Hindlimb muscle (tissue), 1 donor: ENCODE results near the gene CARD19. TPM values are rescaled to one million over a fixed set of nuclear protein-coding genes. Genes with fewer than 3 reads are reported as not detected.
A peak's percentile ranks its signal among the peaks of the same experiment; 100 is the strongest.
"Not testable (repeated sequence)": the region's sequence is repeated elsewhere in the genome, so short reads cannot be mapped to it uniquely, and the experiment has no call there.

Experiments used
- DNase-seq: peaks from one replicate; pipeline ENCODE4 v3.0.0-alpha.2; 2013
- polyA plus RNA-seq: library from polyadenylated mRNA; unstranded; fragments of 120-200 nt; gene quantifications from one replicate; pipeline ENCODE4 v1.2.1, GENCODE V29; 2013; ENCODE audit not compliant: insufficient read length

Gene CARD19
- polyA plus RNA-seq, 1 donor, result 39.7 TPM

GRCh38 chr9:93089024-93089423 is 7.0 kb upstream of the CARD19 start:
- DNase-seq, result no peak

GRCh38 chr9:93089481-93089991 is 6.5 kb upstream of the CARD19 start:
- no peak for DNase-seq

GRCh38 chr9:93090091-93090655 is 5.8 kb upstream of the CARD19 start:
- DNase-seq, result no peak

- DNase-seq, result no peak
Measured at GRCh38 chr9:93091056-93091452, 5.0 kb upstream of the CARD19 start.

GRCh38 chr9:93091453-93092081 is 4.5 kb upstream of the CARD19 start:
- DNase-seq, result no peak

- DNase-seq, result no peak
Measured at GRCh38 chr9:93092251-93092991, 3.6 kb upstream of the CARD19 start.

- peak; percentile 57 for DNase-seq
Measured at GRCh38 chr9:93093127-93093876, 2.7 kb upstream of the CARD19 start.

- no peak for DNase-seq
Measured at GRCh38 chr9:93093877-93094657, 1.9 kb upstream of the CARD19 start.

GRCh38 chr9:93094658-93095204 is 1.3 kb upstream of the CARD19 start:
- peak; percentile 76 for DNase-seq

- DNase-seq, result peak; percentile 99
Measured at GRCh38 chr9:93095205-93096130, 549 bp upstream of the CARD19 start.

- no peak for DNase-seq
Measured at GRCh38 chr9:93096811-93097382, 880 bp downstream of the CARD19 start.

- no peak for DNase-seq
Measured at GRCh38 chr9:93097511-93098201, 1.6 kb downstream of the CARD19 start.

GRCh38 chr9:93098236-93098946 is 2.4 kb downstream of the CARD19 start:
- peak; percentile 68 for DNase-seq

GRCh38 chr9:93099551-93100275 is 3.7 kb downstream of the CARD19 start:
- no peak for DNase-seq

GRCh38 chr9:93100276-93100636 is 4.2 kb downstream of the CARD19 start:
- no peak for DNase-seq

GRCh38 chr9:93101086-93101485 is 5.1 kb downstream of the CARD19 start:
- not testable (repeated sequence) for DNase-seq

- DNase-seq, result no peak
Measured at GRCh38 chr9:93105620-93106019, 9.6 kb downstream of the CARD19 start.

GRCh38 chr9:93107151-93107824 is 11.3 kb downstream of the CARD19 start:
- no peak for DNase-seq
